H9 (cell line): ENCODE data around the gene PCGF3. TPM values are rescaled to one million over a fixed set of nuclear protein-coding genes. Genes with fewer than 3 reads are reported as not detected.

Source experiments
- DNase-seq: peaks from one replicate; pipeline ENCODE4 v3.0.0-alpha.2; 2017
- H2AFZ ChIP-seq: one replicate; pipeline ENCODE4 v1.6.1; 2013; ENCODE audit warnings: mild to moderate bottlenecking, low read length, control low read depth, moderate library complexity
- H2AK5ac ChIP-seq: 2 replicates; pipeline ENCODE4 v1.6.1; 2013; ENCODE audit warnings: low read length, control low read depth, mixed read lengths; ENCODE audit not compliant: insufficient read length
- H2BK120ac ChIP-seq: one replicate; pipeline ENCODE4 v1.6.1; 2013; ENCODE audit warnings: low read depth, mild to moderate bottlenecking, low read length, control low read depth, inconsistent platforms; ENCODE audit not compliant: poor library complexity, severe bottlenecking
- H2BK12ac ChIP-seq: 2 replicates; pipeline ENCODE4 v1.6.1; 2013; ENCODE audit warnings: low read length, control low read depth, mixed read lengths, low read depth; ENCODE audit not compliant: insufficient read length
- H2BK15ac ChIP-seq: 2 replicates; pipeline ENCODE4 v1.6.1; 2013; ENCODE audit warnings: low read depth, low read length, control low read depth
- H2BK20ac ChIP-seq: one replicate; pipeline ENCODE4 v1.6.1; 2013; ENCODE audit warnings: low read depth, mild to moderate bottlenecking, low read length, control low read depth, inconsistent platforms; ENCODE audit not compliant: poor library complexity, severe bottlenecking
- H2BK5ac ChIP-seq: 2 replicates; pipeline ENCODE4 v1.6.1; 2013; ENCODE audit warnings: low read length, control low read depth, mixed read lengths; ENCODE audit not compliant: insufficient read length
- H3K14ac ChIP-seq: 2 replicates; pipeline ENCODE4 v1.6.1; 2013; ENCODE audit warnings: low read length, control low read depth; ENCODE audit not compliant: insufficient read depth
- H3K18ac ChIP-seq: 2 replicates; pipeline ENCODE4 v1.6.1; 2013; ENCODE audit warnings: low read depth, mild to moderate bottlenecking, mixed read lengths, low read length, control low read depth; ENCODE audit not compliant: insufficient read length
- H3K23ac ChIP-seq: 2 replicates; pipeline ENCODE4 v1.6.1; 2013; ENCODE audit warnings: low read length, control low read depth, mixed read lengths, low read depth; ENCODE audit not compliant: insufficient read length
- H3K23me2 ChIP-seq: 2 replicates; pipeline ENCODE4 v1.6.1; 2013; ENCODE audit warnings: low read depth, mild to moderate bottlenecking, mixed read lengths, low read length, control low read depth; ENCODE audit not compliant: insufficient read length, poor library complexity, severe bottlenecking
- H3K27ac ChIP-seq: 2 replicates; pipeline ENCODE4 v1.5.1; 2013; ENCODE audit warnings: low read length, control low read depth, mixed read lengths, low read depth; ENCODE audit not compliant: insufficient read length
- H3K27me3 ChIP-seq: 2 replicates; pipeline ENCODE4 v1.6.1; 2013; ENCODE audit warnings: low read length, control low read depth, inconsistent platforms; ENCODE audit not compliant: insufficient read depth
- H3K4ac ChIP-seq: 2 replicates; pipeline ENCODE4 v1.6.1; 2013; ENCODE audit warnings: low read depth, mild to moderate bottlenecking, control low read depth, inconsistent platforms, low read length, moderate library complexity
- H3K4me1 ChIP-seq: 2 replicates; pipeline ENCODE4 v1.6.1; 2013; ENCODE audit warnings: low read length, control low read depth, inconsistent platforms; ENCODE audit not compliant: insufficient read depth
- H3K4me2 ChIP-seq: 2 replicates; pipeline ENCODE4 v1.6.1; 2013; ENCODE audit warnings: low read length, control low read depth, mixed read lengths; ENCODE audit not compliant: insufficient read length, insufficient read depth
- H3K56ac ChIP-seq: 2 replicates; pipeline ENCODE4 v1.6.1; 2013; ENCODE audit warnings: low read depth, mild to moderate bottlenecking, mixed read lengths, low read length, control low read depth; ENCODE audit not compliant: insufficient read length
- H3K79me1 ChIP-seq: 2 replicates; pipeline ENCODE4 v1.6.1; 2013; ENCODE audit warnings: low read depth, mild to moderate bottlenecking, moderate library complexity, low read length, control low read depth, inconsistent platforms; ENCODE audit not compliant: insufficient read depth, poor library complexity, severe bottlenecking
- H3K79me2 ChIP-seq: 2 replicates; pipeline ENCODE4 v1.6.1; 2013; ENCODE audit warnings: low read length, control low read depth, inconsistent platforms; ENCODE audit not compliant: insufficient read depth
- H3K9ac ChIP-seq: 2 replicates; pipeline ENCODE4 v1.6.1; 2013; ENCODE audit warnings: low read length, control low read depth, mixed read lengths; ENCODE audit not compliant: insufficient read length; ENCODE audit errors: extremely low read depth
- H3K9me3 ChIP-seq: one replicate; pipeline ENCODE4 v1.6.1; 2013; ENCODE audit warnings: low read depth, low read length, inconsistent platforms; ENCODE audit not compliant: control insufficient read depth
- H3T11ph ChIP-seq: one replicate; pipeline ENCODE4 v1.6.1; 2013; ENCODE audit warnings: mild to moderate bottlenecking, low read length, control low read depth, inconsistent platforms
- H4K20me1 ChIP-seq: one replicate; pipeline ENCODE4 v1.6.1; 2013; ENCODE audit not compliant: control insufficient read depth, insufficient read length, insufficient read depth
- H4K5ac ChIP-seq: 2 replicates; pipeline ENCODE4 v1.6.1; 2013; ENCODE audit warnings: low read depth, mild to moderate bottlenecking, mixed read lengths, low read length, control low read depth; ENCODE audit not compliant: insufficient read length
- H4K8ac ChIP-seq: replicated peaks from 2 replicates; pipeline ENCODE4 v1.6.1; 2013; ENCODE audit warnings: low read length, control low read depth, mixed read lengths, low read depth; ENCODE audit not compliant: insufficient read length
- H4K91ac ChIP-seq: 2 replicates; pipeline ENCODE4 v1.6.1; 2013; ENCODE audit warnings: low read depth, mild to moderate bottlenecking, moderate library complexity, mixed read lengths, low read length, control low read depth; ENCODE audit not compliant: insufficient read length
- H3K27ac Mint-ChIP-seq, 3 experiments: 2 replicates in 2 of 3; 3 replicates in 1 of 3; pipeline ENCODE4 v1.8.0; 2020 to 2021; ENCODE audit warnings: mixed read lengths in 3 of 3, mild to moderate bottlenecking in 1 of 3, moderate library complexity in 1 of 3
- H3K27me3 Mint-ChIP-seq: 2 replicates; pipeline ENCODE4 v1.8.0; 2021; ENCODE audit warnings: low read depth, mild to moderate bottlenecking, moderate library complexity, mixed read lengths
- H3K36me3 Mint-ChIP-seq, 3 experiments: 2 replicates in 2 of 3; 3 replicates in 1 of 3; pipeline ENCODE4 v1.8.0; 2020 to 2021; ENCODE audit warnings: low read depth in 3 of 3, mixed read lengths in 3 of 3; ENCODE audit not compliant: insufficient read depth in 1 of 3
- H3K4me1 Mint-ChIP-seq, 2 experiments: 2 replicates each; pipeline ENCODE4 v1.8.0; 2020; ENCODE audit warnings: mixed read lengths in 2 of 2
- H3K4me3 Mint-ChIP-seq, 2 experiments: 2 replicates in 1 of 2; 3 replicates in 1 of 2; pipeline ENCODE4 v1.8.0; 2020 to 2021; ENCODE audit warnings: mild to moderate bottlenecking in 2 of 2, mixed read lengths in 2 of 2, moderate library complexity in 1 of 2
- H3K9me3 Mint-ChIP-seq, 2 experiments: 2 replicates in 1 of 2; 3 replicates in 1 of 2; pipeline ENCODE4 v1.8.0; 2020; ENCODE audit warnings: mild to moderate bottlenecking in 2 of 2, mixed read lengths in 2 of 2, moderate library complexity in 1 of 2
- WGBS: extraction: QIAGEN DNeasy Blood & Tissue Kit; methylation state at CpG from one replicate; pipeline ENCODE4 v1.1.7; 2013; ENCODE audit warnings: missing lambda C conversion rate, low lambda C conversion rate, mixed read lengths; ENCODE audit not compliant: insufficient read length; ENCODE audit errors: extremely low coverage; 5-methylcytosine and 5-hydroxymethylcytosine counted together
- total RNA-seq: library from RNA; stranded (reverse); gene quantifications from 2 replicates; pipeline ENCODE4 v1.2.1, GENCODE V29; 2021
- TF ChIP-seq, protein P1 (sequence below): fragments of 200-600 bp; sonication (generic); conservative IDR thresholded peaks from 3 replicates; pipeline ENCODE4 v1.8.0; 2021; ENCODE audit warnings: antibody characterized with exemption, mild to moderate bottlenecking

PCGF3 gene
- total RNA-seq, 1 experiment from 2014 or later, result 43.1 TPM

DNA sequence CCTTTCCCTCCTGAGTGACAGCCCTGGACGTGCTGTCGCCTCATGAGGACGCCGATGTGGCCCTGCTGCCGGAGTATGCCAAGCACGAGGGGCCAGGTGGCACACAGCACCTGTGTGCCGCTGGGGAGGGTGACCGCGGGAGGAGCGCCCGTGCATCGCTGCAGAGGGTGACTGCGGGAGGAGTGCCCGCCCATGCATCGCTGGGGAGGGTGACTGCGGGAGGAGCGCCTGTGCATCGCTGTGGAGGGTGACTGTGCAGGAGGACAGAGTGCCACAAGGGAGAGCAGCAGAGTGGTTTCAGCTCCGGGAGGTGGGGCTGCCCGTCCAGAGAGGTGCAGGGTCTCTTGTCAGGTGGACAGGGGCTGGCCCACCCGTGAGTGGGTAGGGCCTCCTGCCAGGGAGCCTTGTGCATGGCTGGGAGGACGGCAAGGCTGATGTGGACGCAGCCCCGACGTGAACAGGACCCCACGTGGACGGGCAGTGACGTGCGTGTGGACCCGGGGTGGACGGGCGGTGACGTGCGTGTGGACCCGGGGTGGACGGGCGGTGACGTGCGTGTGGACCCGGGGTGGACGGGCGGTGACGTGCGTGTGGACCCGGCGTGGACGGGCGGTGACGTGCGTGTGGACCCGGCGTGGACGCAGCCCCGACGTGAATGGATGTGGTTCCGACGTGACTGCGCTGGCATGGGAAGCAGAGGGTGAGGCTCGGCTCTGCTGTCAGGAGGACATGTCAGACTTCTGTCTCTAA is 14.7 kb downstream of the PCGF3 start:
- H3K4me3 Mint-ChIP-seq, result no peak overlapping the region; a peak in 1 of 5 replicates
- H4K20me1 ChIP-seq, result no peaks in the 10 kb centered on the region
- H3K36me3 Mint-ChIP-seq, result peaks cover 25 to 34% (median 32%) of the 10 kb centered on the region in 3 experiments

More for the DNA sequence above, 14.7 kb downstream of the PCGF3 start:
- Histone ChIP-seq H3K23ac (no peak overlapping the region), H3K4ac (no peak overlapping the region), H3K79me2 (peaks cover 27% of the 10 kb centered on the region; the same call in 1 of the 2 replicates), H2BK120ac (no peak overlapping the region), H3K4me1 (no peaks in the 10 kb centered on the region), H3K27ac (no peak overlapping the region), H2BK12ac (no peak overlapping the region), H3T11ph (no peak overlapping the region), H3K18ac (no peak overlapping the region), H3K23me2 (no peaks in the 10 kb centered on the region), H3K56ac (no peak overlapping the region), H4K5ac (no peak overlapping the region), H2BK15ac (no peak overlapping the region), H4K91ac (no peak overlapping the region), H3K9ac (no peak overlapping the region), H3K27me3 (no peaks in the 10 kb centered on the region), H2BK5ac (no peak overlapping the region), H3K4me2 (no peak overlapping the region), H3K14ac (no peak overlapping the region; the same call in 1 of the 2 replicates), H2AFZ (no peak overlapping the region), H2AK5ac (no peak overlapping the region), H2BK20ac (no peak overlapping the region), H3K9me3 (no peaks in the 10 kb centered on the region), H4K8ac (no peak overlapping the region), H3K79me1 (peaks cover 4% of the 10 kb centered on the region)
- no CpG with 5 or more reads among the region's 59 CpGs for WGBS
- Mint-ChIP-seq H3K4me1 (no peaks in the 10 kb centered on the region; a peak in 2 of 4 replicates), H3K27me3 (no peaks in the 10 kb centered on the region; the same call in 1 of the 2 replicates), H3K27ac (peak overlapping the region in 2 of 3 experiments; percentile 44 to 84; a peak in 3 of 7 replicates), H3K9me3 (no peaks in the 10 kb centered on the region; a peak in 1 of 5 replicates)
- TF ChIP-seq, protein P1, sequence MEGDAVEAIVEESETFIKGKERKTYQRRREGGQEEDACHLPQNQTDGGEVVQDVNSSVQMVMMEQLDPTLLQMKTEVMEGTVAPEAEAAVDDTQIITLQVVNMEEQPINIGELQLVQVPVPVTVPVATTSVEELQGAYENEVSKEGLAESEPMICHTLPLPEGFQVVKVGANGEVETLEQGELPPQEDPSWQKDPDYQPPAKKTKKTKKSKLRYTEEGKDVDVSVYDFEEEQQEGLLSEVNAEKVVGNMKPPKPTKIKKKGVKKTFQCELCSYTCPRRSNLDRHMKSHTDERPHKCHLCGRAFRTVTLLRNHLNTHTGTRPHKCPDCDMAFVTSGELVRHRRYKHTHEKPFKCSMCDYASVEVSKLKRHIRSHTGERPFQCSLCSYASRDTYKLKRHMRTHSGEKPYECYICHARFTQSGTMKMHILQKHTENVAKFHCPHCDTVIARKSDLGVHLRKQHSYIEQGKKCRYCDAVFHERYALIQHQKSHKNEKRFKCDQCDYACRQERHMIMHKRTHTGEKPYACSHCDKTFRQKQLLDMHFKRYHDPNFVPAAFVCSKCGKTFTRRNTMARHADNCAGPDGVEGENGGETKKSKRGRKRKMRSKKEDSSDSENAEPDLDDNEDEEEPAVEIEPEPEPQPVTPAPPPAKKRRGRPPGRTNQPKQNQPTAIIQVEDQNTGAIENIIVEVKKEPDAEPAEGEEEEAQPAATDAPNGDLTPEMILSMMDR, result no peak
- no peak for DNase-seq
